HCT116 (cell line): Measurements from ENCODE around the gene CAP2. TPM values are rescaled to one million over a fixed set of nuclear protein-coding genes. Genes with fewer than 3 reads are reported as not detected.

Experiments
- ATAC-seq: fragments of 200-7000 bp; cut with Tn5 transposase; 2 replicates; pipeline ENCODE4 v1.9.1; 2020; ENCODE audit warnings: mild to moderate bottlenecking, moderate library complexity
- BruUV-seq: library from RNA; stranded (reverse); fragments of 400-500 nt; replicated peaks from 2 replicates; lab custom pipeline; 2021; lab: Mats Ljungman, UMichigan
- CTCF ChIA-PET: fragments of 300-600 bp; sonication (Branson Sonifier 250); formaldehyde crosslinking; loops from one replicate; lab custom pipeline; 2021; ENCODE audit warnings: antibody characterized with exemption; lab: Charles Lee
- POLR2A ChIA-PET: fragments of 300-600, 350-600 bp; sonication (Branson Sonifier 250); formaldehyde crosslinking; loops from one replicate; lab custom pipeline; 2021; ENCODE audit warnings: antibody characterized with exemption; lab: Charles Lee
- RAD21 ChIA-PET, 2 experiments: fragments of 300-600 bp; sonication (Branson Sonifier 250); formaldehyde crosslinking; loops; one replicate each; lab custom pipeline; 2023; ENCODE audit warnings: low total read pairs in 2 of 2; ENCODE audit not compliant: uncharacterized antibody in 2 of 2, unreplicated experiment in 2 of 2, low non-redundant PET in 1 of 2; lab: Charles Lee
- DNase-seq: peaks from one replicate; pipeline ENCODE4 v3.0.0-alpha.2; 2010; ENCODE audit warnings: low read depth, low spot score
- H2AFZ ChIP-seq: fragments of 200-600 bp; shearing (Covaris generic), sonication (generic); 2 replicates; pipeline ENCODE4 v1.6.1; 2017; ENCODE audit warnings: low read depth, mixed run types, mixed read lengths, antibody characterized with exemption, low read length; ENCODE audit not compliant: poor library complexity, severe bottlenecking
- H3K27ac ChIP-seq: 2 replicates; pipeline ENCODE4 v1.5.1; 2012; ENCODE audit warnings: low read depth, low read length
- H3K27me3 ChIP-seq: fragments of 200-600 bp; sonication (generic); 2 replicates; pipeline ENCODE4 v1.6.1; 2016; ENCODE audit warnings: mixed run types, low read length, mixed read lengths; ENCODE audit not compliant: insufficient read depth
- H3K36me3 ChIP-seq, 2 experiments: fragments of 200-500 bp in 1 of 2; fragments of 200-600 bp in 1 of 2; sonication (Bioruptor generic) in 1 of 2; sonication (generic) in 1 of 2; 2 replicates each; pipeline versions ENCODE4 v1.5.1 to v1.6.1; 2014 to 2016; ENCODE audit warnings: low read length in 2 of 2, inconsistent platforms in 1 of 2, mixed read lengths in 1 of 2, mixed run types in 1 of 2; ENCODE audit not compliant: insufficient read depth in 2 of 2, control insufficient read depth in 1 of 2
- H3K4me1 ChIP-seq, 2 experiments: fragments of 200-600 bp in 1 of 2; sonication (generic) in 1 of 2; 2 replicates each; pipeline versions ENCODE4 v1.5.1 to v1.6.1; 2012 to 2017; ENCODE audit warnings: low read length in 2 of 2, inconsistent platforms in 1 of 2, mild to moderate bottlenecking in 1 of 2, mixed read lengths in 1 of 2, mixed run types in 1 of 2, moderate library complexity in 1 of 2; ENCODE audit not compliant: insufficient read depth in 2 of 2, control insufficient read depth in 1 of 2
- H3K4me2 ChIP-seq: fragments of 200-600 bp; sonication (generic); 2 replicates; pipeline ENCODE4 v1.6.1; 2017; ENCODE audit warnings: mixed run types, low read length, mixed read lengths
- H3K4me3 ChIP-seq, 2 experiments: fragments of 200-600 bp in 1 of 2; sonication (generic) in 1 of 2; replicated peaks in 1 of 2; 2 replicates each; pipeline ENCODE4 v1.5.1; 2011 to 2016; ENCODE audit warnings: low read length in 2 of 2, control low read depth in 1 of 2, low read depth in 1 of 2, mild to moderate bottlenecking in 1 of 2, mixed read lengths in 1 of 2, mixed run types in 1 of 2
- H3K79me2 ChIP-seq: fragments of 200-600 bp; sonication (generic); 2 replicates; pipeline ENCODE4 v1.6.1; 2017; ENCODE audit warnings: mild to moderate bottlenecking, mixed run types, low read length, moderate library complexity, mixed read lengths; ENCODE audit not compliant: insufficient read depth
- H3K9ac ChIP-seq: fragments of 200-600 bp; sonication (generic); 2 replicates; pipeline ENCODE4 v1.6.1; 2016; ENCODE audit warnings: low read length, mixed read lengths
- H3K9me2 ChIP-seq: fragments of 200-600 bp; sonication (generic), shearing (Covaris generic); 2 replicates; pipeline ENCODE4 v1.6.1; 2017; ENCODE audit warnings: mixed run types, mild to moderate bottlenecking, moderate library complexity; ENCODE audit not compliant: insufficient read depth
- H3K9me3 ChIP-seq, 2 experiments: fragments of 200-500 bp in 1 of 2; fragments of 200-600 bp in 1 of 2; sonication (Bioruptor generic) in 1 of 2; sonication (generic) in 1 of 2; 2 replicates each; pipeline ENCODE4 v1.6.1; 2014 to 2017; ENCODE audit warnings: low read length in 2 of 2, mixed read lengths in 2 of 2, inconsistent platforms in 1 of 2, low read depth in 1 of 2, mild to moderate bottlenecking in 1 of 2, mixed run types in 1 of 2, moderate library complexity in 1 of 2; ENCODE audit not compliant: control insufficient read depth in 1 of 2, insufficient read depth in 1 of 2
- H4K20me1 ChIP-seq: fragments of 200-600 bp; sonication (generic), shearing (Covaris generic); 2 replicates; pipeline ENCODE4 v1.6.1; 2017; ENCODE audit warnings: mixed run types, mild to moderate bottlenecking, moderate library complexity; ENCODE audit not compliant: insufficient read depth
- CEBPB ChIP-seq: IDR thresholded peaks from 2 replicates; pipeline ENCODE4 v1.6.1; 2012; ENCODE audit warnings: low read depth
- EGR1 ChIP-seq: IDR thresholded peaks from 2 replicates; pipeline ENCODE4 v1.6.1; 2012; ENCODE audit warnings: low read depth
- ELF1 ChIP-seq: IDR thresholded peaks from 2 replicates; pipeline ENCODE4 v1.6.1; 2012; ENCODE audit warnings: low read depth, borderline replicate concordance
- EZH2 ChIP-seq: fragments of 200-600 bp; sonication (generic); IDR thresholded peaks from 2 replicates; pipeline ENCODE4 v1.6.1; 2017; ENCODE audit warnings: antibody characterized with exemption, mixed run types
- FOSL1 ChIP-seq: IDR thresholded peaks from 2 replicates; pipeline ENCODE4 v1.6.1; 2012; ENCODE audit warnings: low read depth
- JUND ChIP-seq: IDR thresholded peaks from 2 replicates; pipeline ENCODE4 v1.6.1; 2012
- POLR2A ChIP-seq: IDR thresholded peaks from 2 replicates; pipeline ENCODE4 v1.7.0; 2011; ENCODE audit warnings: borderline replicate concordance; ENCODE audit not compliant: insufficient read depth, insufficient read length; ENCODE audit errors: extremely low read depth
- SIN3A ChIP-seq: IDR thresholded peaks from 2 replicates; pipeline ENCODE4 v1.6.1; 2012; ENCODE audit warnings: low read depth
- SRF ChIP-seq: IDR thresholded peaks from 2 replicates; pipeline ENCODE4 v1.6.1; 2012; ENCODE audit warnings: low read depth
- TCF7L2 ChIP-seq: IDR thresholded peaks from 2 replicates; pipeline ENCODE4 v1.7.0; 2011; ENCODE audit warnings: borderline replicate concordance, inconsistent platforms; ENCODE audit not compliant: insufficient read depth, insufficient read length; ENCODE audit errors: extremely low read depth
- intact Hi-C: fragments of 100-400 bp; cut with micrococcal nuclease; formaldehyde crosslinking; loops from 2 replicates; pipeline ENCODE4 v1.10.0; 2022
- total RNA-seq: library from RNA; stranded (reverse); gene quantifications from one replicate; pipeline ENCODE4 v1.2.1, GENCODE V29; 2021; ENCODE audit not compliant: unreplicated experiment
- TF ChIP-seq, protein P1 (sequence below), 3 experiments: fragments of 200-600 bp in 1 of 3; sonication (generic) in 1 of 3; IDR thresholded peaks in 2 of 3; conservative IDR thresholded peaks in 1 of 3; 2 replicates each; pipeline ENCODE4 v1.5.1; 2012 to 2017; ENCODE audit warnings: low read depth in 2 of 3, low read length in 2 of 3, antibody characterized with exemption in 1 of 3, borderline replicate concordance in 1 of 3, control low read depth in 1 of 3, mild to moderate bottlenecking in 1 of 3, mixed read lengths in 1 of 3, mixed run types in 1 of 3, moderate library complexity in 1 of 3; ENCODE audit not compliant: insufficient read depth in 1 of 3
- TF ChIP-seq, protein P2 (sequence below): IDR thresholded peaks from 2 replicates; pipeline ENCODE4 v1.6.1; 2011; ENCODE audit warnings: mild to moderate bottlenecking, low read length, moderate library complexity; ENCODE audit not compliant: insufficient replicate concordance; ENCODE audit errors: extremely low read depth
- TF ChIP-seq, protein P3 (sequence below): IDR thresholded peaks from 2 replicates; pipeline ENCODE4 v1.6.1; 2012
- TF ChIP-seq, protein P4 (sequence below): IDR thresholded peaks from 2 replicates; pipeline ENCODE4 v1.6.1; 2012; ENCODE audit warnings: low read depth
- TF ChIP-seq, protein P5 (sequence below): IDR thresholded peaks from 2 replicates; pipeline ENCODE4 v1.6.1; 2012

CAP2 gene
- total RNA-seq, 1 experiment from 2014 or later: 3.8 TPM

DNA sequence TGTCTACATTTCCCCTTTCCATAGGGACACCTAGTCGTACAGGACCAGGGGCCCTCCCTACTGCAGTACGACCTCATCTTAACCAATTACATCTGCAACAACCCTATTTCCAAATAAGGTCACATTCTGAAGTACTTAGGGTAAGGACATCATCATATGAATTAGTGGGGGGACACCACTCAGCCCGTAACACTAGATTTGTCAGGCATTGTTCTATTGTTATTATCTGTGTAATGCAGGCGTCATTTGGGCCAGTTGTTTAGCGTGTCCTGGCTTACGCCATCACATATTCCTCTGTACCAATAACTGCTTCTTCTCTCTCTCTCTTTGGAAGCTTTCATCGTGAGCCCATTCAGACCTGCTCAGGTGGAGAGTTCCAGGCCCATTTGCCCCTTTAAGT lies 89.3 kb downstream of the CAP2 start:
- BruUV-seq: no TSS peak
- Histone ChIP-seq H3K27me3 (no peaks in the 10 kb centered on the region), H3K4me3 (no peak overlapping the region), H2AFZ (no peak overlapping the region), H3K36me3 (no peaks in the 10 kb centered on the region), H3K9me2 (no peaks in the 10 kb centered on the region), H4K20me1 (no peaks in the 10 kb centered on the region), H3K9me3 (no peaks in the 10 kb centered on the region), H3K4me1 (no peaks in the 10 kb centered on the region), H3K4me2 (no peak overlapping the region), H3K79me2 (no peaks in the 10 kb centered on the region), H3K9ac (no peak overlapping the region), H3K27ac (no peak overlapping the region)
- ATAC-seq (no peak), DNase-seq (no peak)
- no peak for TF ChIP-seq JUND
- no peak for TF ChIP-seq EGR1
- TF ChIP-seq ELF1: no peak
- TF ChIP-seq, protein P1, sequence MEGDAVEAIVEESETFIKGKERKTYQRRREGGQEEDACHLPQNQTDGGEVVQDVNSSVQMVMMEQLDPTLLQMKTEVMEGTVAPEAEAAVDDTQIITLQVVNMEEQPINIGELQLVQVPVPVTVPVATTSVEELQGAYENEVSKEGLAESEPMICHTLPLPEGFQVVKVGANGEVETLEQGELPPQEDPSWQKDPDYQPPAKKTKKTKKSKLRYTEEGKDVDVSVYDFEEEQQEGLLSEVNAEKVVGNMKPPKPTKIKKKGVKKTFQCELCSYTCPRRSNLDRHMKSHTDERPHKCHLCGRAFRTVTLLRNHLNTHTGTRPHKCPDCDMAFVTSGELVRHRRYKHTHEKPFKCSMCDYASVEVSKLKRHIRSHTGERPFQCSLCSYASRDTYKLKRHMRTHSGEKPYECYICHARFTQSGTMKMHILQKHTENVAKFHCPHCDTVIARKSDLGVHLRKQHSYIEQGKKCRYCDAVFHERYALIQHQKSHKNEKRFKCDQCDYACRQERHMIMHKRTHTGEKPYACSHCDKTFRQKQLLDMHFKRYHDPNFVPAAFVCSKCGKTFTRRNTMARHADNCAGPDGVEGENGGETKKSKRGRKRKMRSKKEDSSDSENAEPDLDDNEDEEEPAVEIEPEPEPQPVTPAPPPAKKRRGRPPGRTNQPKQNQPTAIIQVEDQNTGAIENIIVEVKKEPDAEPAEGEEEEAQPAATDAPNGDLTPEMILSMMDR (IDR thresholded peaks at IDR 0.05 in 2 of 3, conservative IDR thresholded peaks at IDR 0.05 in 1 of 3; ENCODE audit: borderline replicate concordance in 1 of 3, insufficient read depth in 1 of 3, low read depth in 2 of 3, low read length in 2 of 3): no peak
- no peak for TF ChIP-seq POLR2A
- TF ChIP-seq, protein P2, sequence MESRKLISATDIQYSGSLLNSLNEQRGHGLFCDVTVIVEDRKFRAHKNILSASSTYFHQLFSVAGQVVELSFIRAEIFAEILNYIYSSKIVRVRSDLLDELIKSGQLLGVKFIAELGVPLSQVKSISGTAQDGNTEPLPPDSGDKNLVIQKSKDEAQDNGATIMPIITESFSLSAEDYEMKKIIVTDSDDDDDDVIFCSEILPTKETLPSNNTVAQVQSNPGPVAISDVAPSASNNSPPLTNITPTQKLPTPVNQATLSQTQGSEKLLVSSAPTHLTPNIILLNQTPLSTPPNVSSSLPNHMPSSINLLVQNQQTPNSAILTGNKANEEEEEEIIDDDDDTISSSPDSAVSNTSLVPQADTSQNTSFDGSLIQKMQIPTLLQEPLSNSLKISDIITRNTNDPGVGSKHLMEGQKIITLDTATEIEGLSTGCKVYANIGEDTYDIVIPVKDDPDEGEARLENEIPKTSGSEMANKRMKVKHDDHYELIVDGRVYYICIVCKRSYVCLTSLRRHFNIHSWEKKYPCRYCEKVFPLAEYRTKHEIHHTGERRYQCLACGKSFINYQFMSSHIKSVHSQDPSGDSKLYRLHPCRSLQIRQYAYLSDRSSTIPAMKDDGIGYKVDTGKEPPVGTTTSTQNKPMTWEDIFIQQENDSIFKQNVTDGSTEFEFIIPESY: no peak
- TF ChIP-seq, protein P3, sequence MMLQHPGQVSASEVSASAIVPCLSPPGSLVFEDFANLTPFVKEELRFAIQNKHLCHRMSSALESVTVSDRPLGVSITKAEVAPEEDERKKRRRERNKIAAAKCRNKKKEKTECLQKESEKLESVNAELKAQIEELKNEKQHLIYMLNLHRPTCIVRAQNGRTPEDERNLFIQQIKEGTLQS: no peak
- TF ChIP-seq SRF: no peak
- TF ChIP-seq FOSL1: no peak
- TF ChIP-seq, protein P4, sequence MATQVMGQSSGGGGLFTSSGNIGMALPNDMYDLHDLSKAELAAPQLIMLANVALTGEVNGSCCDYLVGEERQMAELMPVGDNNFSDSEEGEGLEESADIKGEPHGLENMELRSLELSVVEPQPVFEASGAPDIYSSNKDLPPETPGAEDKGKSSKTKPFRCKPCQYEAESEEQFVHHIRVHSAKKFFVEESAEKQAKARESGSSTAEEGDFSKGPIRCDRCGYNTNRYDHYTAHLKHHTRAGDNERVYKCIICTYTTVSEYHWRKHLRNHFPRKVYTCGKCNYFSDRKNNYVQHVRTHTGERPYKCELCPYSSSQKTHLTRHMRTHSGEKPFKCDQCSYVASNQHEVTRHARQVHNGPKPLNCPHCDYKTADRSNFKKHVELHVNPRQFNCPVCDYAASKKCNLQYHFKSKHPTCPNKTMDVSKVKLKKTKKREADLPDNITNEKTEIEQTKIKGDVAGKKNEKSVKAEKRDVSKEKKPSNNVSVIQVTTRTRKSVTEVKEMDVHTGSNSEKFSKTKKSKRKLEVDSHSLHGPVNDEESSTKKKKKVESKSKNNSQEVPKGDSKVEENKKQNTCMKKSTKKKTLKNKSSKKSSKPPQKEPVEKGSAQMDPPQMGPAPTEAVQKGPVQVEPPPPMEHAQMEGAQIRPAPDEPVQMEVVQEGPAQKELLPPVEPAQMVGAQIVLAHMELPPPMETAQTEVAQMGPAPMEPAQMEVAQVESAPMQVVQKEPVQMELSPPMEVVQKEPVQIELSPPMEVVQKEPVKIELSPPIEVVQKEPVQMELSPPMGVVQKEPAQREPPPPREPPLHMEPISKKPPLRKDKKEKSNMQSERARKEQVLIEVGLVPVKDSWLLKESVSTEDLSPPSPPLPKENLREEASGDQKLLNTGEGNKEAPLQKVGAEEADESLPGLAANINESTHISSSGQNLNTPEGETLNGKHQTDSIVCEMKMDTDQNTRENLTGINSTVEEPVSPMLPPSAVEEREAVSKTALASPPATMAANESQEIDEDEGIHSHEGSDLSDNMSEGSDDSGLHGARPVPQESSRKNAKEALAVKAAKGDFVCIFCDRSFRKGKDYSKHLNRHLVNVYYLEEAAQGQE: no peak
- no peak for TF ChIP-seq EZH2
- no peak for TF ChIP-seq SIN3A
- no peak for TF ChIP-seq CEBPB
- TF ChIP-seq, protein P5, sequence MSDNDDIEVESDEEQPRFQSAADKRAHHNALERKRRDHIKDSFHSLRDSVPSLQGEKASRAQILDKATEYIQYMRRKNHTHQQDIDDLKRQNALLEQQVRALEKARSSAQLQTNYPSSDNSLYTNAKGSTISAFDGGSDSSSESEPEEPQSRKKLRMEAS: no peak
- no peak for TF ChIP-seq TCF7L2
- ChIA-PET RAD21 (no interaction called here), POLR2A (no interaction called here), CTCF (no interaction called here)
- intact Hi-C loops: no loop called here
